GM19328 (cell line): ENCODE results near the gene ACBD4.

ENCODE experiments used
- ATAC-seq: cut with Tn5 transposase; IDR thresholded peaks from one replicate; pipeline ENCODE4 v1.9.1; 2021; ENCODE audit warnings: mild to moderate bottlenecking, moderate library complexity; ENCODE audit not compliant: unreplicated experiment

Gene ACBD4

DNA sequence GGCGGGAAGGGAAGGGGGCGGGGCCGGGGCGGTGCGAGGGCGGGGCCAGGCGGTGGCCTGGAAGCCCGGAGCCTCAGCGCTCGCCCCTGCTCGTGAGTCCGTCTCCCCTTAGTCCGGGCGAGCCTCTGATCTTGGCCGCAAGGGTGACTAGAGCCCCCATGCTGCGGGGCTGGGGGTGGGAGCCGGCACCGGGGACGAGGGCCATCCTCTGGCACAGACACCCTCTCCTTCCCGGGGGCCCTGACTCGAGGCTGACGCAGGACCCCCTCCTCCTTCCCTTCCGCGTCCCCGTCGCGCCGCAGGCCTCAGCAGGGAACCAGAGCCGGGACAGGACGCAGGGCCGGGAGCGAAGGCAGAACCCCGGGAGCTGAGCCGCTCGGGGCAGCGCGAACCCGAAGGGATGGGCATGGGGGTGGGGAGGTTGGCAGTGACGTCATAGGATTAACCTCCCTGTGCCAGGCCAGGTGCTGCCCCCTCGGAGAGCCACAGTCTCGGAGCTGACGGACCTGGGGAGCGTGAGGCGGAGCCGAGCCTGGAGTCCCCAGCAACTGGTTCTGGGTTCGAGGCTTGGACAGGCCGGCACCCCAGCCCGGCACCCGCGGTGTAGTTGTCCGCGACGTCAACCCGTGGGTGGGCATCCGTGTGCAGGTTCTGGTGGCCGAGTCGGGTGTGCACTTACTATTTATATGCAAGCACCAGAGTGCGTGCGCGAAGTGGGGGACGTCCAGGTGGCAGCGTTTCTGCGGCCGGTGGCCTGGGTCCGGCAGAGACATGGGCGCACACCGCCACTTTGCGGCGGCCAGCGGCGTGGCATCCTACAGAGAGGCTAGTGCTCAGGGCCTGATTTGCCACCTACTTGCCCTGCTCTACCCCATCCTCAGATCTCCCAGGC, 2.7 kb upstream of the ACBD4 start:
- ATAC-seq = no peak

DNA sequence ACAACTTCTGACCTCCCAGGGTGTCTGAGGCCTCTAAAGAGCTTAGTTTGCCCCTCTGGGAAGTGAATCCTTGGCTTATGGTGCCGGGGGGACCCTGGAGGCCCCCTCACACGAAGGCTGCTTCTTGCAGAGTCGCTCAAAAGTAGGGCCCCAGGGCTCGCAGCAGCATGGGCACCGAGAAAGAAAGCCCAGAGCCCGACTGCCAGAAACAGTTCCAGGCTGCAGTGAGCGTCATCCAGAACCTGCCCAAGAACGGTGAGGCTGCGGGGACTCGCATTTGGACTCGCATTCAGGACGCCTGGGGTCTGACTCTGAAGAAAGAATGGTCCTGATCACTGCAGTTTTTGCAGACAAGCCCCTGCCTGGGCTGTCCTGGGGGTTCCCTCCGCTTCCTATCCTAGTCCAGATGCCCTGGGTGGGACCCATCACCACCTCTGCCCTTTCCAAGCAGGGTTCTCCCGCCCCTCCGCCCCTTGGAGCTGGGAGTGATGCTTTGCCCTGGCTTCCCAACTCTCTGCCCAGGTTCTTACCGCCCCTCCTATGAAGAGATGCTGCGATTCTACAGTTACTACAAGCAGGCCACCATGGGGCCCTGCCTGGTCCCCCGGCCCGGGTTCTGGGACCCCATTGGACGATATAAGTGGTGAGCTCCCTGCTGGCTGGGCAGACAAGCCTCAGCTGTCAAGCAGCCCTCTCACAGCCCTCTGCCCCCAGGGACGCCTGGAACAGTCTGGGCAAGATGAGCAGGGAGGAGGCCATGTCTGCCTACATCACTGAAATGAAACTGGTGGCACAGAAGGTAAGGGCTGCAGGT, 698 bp downstream of the ACBD4 start:
- ATAC-seq = no peak

DNA sequence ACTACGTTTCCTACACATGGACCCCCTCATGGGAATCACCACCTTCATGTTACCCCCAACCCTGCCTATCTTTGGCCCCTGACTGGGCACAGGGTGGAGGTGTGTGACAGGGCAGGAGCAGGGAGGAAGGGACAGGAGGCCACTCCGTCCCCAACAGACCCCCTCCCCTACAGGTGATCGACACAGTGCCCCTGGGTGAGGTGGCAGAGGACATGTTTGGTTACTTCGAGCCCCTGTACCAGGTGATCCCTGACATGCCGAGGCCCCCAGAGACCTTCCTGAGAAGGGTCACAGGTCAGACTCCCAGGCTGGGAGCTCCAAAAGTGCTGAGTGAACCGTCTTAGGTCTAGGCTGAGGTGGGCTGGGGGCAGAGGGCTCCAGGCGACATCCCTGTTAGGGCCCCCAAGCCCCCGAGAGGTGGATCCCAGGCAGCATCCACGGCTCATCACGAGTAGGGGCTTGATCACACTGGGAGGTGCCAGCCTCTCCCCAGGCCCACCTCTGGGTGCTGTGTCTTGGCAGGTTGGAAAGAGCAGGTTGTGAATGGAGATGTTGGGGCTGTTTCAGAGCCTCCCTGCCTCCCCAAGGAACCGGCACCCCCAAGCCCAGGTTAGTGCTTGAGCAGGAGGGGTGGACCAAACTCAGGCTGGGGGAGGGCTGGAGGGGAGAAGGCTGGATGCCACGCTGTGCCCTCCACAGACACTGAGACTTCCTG, 1.5 kb downstream of the ACBD4 start:
- ATAC-seq = no peak

DNA sequence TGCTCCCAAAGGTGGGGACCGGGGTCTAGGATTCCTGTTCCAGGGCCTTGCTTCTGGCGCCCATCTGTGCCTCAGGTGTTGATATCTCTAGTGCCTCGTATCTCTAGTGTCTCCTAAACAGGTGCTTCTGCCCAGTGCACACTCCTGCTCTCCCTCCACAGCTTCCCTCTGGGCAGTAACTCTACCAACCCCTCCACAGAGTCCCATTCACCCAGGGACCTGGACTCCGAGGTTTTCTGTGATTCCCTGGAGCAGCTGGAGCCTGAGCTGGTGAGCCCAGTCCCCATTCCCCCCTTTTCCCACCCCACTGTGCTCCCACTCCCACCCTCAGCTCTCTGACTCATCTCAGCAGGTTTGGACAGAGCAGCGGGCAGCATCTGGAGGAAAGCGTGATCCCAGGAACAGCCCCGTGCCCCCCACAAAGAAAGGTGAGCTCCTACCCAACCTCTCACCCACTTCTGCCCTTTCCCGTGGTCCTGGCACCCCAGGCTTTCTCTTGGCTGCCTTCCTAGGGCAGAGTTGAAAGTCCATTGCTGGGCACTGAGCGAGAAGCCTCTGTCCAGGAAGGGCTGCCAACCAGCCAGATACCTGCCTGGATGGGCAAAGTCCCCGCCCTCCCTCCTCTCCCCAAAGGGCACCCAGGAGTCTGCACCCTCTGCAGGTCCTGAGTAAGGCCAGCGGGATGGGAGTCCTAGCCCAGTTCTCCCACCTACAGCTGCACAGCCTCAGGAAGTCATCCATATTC, 2.2 kb downstream of the ACBD4 start:
- no peak for ATAC-seq

DNA sequence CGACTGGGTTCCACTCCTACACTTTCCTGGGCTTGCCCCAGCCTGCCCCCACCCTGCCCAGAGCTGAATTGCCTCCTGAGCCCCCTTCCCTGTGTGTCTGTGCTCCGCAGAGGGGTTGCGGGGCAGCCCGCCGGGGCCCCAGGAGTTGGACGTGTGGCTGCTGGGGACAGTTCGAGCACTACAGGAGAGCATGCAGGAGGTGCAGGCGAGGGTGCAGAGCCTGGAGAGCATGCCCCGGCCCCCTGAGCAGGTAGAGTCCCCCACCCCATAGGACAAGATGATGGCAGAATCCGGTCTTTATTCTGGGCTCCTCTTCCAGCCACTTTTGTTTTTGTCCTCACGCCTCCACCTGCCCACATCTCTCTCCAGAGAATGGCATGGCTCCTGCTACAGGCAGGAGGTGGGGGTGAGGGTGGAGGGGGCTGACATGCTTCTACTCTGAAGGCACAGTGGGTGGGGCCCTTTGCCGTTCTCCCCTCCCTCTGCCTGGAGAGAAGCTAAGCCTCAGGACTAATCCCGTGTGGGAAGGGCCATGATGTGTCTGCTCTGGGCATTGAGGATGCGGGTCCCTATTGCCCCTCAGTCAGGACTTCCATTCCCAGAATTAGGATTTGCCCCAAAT, 3.5 kb downstream of the ACBD4 start:
- no peak for ATAC-seq

DNA sequence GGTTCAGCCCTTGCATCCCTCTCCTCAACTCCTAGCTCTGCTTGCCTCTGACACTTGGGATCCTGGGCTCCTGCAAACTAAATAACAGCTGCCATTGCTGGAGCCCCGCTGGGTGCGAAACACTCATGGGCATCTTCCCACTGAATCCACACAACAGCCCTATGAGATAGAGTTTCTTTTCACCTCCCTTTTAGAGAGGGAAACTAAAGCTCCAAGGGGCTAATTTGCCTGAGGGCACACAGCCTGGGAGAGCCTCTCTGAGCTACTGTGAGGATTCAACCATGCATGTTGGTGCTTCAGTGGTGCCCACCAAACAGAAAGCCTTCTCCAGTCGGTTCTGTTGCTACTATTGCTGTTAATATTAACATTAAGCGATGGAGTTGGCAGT, 4.0 kb downstream of the ACBD4 start:
- no peak for ATAC-seq

DNA sequence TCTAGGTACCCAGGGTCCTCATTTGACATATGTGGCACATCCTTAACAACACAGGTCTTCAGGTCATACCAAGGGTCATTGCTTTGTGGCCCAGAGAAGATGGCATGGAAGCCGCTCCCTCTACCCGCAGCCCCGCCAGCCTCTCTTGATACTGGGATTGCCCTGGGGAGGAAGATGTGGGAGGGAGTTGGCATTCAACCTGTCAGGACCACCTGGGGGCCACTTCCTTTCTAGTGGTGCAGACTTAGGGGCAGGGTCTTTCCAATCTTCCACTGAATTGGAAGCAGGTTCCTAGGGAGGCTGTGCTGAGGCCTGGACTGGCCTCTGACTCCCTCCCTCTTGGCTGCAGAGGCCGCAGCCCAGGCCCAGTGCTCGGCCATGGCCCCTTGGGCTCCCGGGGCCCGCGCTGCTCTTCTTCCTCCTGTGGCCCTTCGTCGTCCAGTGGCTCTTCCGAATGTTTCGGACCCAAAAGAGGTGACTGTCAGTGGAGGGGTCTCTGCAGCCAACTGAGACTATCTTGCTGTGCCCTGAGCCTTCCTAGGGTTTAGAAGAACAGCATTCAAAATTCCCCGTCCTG, 7.7 kb downstream of the ACBD4 start:
- ATAC-seq = no peak

DNA sequence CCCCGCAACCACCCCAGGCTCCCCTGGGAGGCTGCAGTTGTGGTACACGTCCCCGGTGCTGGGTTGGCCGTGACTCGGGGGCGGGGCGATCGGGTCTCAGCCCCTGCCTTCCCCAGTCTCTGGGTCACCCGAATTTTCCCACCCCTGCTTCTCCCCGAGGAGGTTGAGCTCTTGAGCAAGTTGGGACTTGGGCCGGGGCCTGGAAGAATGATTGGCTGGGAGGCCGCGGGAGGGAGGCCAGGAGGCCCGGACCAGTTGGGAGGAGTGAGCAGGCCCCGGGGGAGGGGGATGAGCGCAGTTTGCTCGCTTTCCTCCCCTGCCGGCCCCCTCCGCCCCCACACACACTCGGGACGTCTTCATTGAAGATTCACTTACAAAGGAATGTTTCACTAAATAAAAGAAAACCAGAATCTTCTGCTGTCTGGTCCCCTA, 8.3 kb downstream of the ACBD4 start:
- ATAC-seq = no peak

DNA sequence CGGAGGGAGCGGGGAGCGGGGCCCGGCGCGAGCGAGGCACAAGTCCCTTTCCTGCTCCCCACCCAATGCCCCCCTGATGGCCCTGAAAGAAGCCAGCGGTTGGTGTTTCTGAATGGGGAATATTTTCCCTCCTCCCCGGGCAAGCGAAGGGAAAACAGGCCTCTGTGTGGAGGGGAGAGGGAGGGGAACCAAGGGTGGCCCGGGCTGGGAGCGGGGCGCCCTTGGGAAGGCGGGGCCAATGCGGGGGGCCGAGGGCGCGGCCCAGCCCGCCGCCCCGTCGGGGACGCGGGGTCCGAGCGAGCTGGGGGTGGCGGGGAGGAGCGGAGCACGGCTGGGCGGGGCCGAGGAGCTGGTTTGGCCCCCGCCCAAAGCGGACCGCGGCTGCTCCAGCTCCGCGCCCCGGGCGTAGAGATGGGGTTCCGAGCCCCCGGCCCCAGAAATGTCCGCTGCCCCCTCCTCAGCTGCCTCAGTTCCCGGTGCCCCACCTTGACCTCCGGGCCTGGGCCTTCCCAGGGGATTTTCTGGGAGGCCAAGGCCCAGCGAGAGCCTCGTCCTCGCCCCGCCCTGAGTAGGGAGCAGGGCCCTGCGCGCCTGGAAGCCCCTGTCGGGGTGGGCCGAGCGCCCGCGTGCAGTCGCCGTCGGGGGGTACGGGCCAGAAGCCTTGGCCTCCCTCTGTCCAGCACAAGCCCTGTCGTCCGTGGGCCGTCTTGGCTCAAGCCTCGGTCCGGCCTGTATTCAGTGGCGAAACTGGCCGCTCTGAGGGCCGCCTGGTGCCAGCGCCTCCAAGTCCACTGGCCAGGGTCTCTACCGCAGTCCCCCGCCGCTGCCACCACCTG, 8.9 kb downstream of the ACBD4 start:
- ATAC-seq = no peak

DNA sequence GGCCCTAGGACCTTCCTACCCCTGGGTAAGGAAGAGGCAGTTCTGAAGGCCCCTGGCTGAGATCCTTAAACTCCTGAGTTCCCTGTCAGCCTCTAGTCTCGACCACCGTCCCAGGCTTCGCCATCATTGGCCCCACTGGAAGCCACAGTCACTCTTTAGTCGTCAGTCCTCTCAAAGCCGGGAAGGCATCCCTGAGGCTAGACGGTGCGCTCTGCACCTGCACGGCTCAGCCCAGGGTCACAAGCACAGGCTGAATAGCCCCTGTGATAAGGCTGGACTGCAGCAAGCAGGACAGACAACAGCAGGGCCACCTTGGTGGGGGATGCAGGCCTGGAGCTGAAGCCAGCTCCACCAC, 9.5 kb downstream of the ACBD4 start:
- ATAC-seq = no peak

DNA sequence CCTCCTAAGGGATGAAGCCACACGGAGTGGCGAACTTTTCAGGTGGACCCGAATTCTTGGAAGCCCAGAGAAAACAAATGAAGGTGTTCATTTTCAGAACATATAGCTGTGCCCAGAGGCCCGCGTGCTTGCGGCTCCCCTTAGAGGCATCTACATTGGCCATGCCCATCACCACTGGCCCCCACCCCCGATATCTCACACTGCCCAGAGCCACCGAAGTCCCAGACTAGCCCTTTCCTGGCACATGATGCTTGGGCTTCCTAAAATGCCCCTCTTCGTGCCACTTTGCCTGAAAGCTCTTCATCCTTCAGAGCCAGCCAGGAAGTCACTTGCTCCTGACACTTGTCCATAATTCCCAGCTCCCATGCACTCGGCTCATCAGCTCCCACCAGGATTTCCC, 10.7 kb downstream of the ACBD4 start:
- ATAC-seq = no peak

DNA sequence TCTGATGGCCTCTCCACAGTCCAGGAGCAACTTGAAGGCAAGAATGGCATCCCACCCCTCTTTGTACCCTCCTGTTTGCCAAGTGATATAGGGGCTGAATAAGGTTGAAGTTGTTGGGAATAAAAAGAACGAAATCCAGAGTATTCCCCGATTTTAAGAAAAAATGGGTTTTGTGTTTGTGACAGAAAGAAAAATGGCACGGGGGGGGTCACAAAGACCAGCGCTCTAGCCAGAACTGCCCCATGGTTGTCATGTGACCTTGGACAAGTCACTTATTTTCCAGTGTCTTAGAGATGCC, 11.1 kb downstream of the ACBD4 start:
- no peak for ATAC-seq

DNA sequence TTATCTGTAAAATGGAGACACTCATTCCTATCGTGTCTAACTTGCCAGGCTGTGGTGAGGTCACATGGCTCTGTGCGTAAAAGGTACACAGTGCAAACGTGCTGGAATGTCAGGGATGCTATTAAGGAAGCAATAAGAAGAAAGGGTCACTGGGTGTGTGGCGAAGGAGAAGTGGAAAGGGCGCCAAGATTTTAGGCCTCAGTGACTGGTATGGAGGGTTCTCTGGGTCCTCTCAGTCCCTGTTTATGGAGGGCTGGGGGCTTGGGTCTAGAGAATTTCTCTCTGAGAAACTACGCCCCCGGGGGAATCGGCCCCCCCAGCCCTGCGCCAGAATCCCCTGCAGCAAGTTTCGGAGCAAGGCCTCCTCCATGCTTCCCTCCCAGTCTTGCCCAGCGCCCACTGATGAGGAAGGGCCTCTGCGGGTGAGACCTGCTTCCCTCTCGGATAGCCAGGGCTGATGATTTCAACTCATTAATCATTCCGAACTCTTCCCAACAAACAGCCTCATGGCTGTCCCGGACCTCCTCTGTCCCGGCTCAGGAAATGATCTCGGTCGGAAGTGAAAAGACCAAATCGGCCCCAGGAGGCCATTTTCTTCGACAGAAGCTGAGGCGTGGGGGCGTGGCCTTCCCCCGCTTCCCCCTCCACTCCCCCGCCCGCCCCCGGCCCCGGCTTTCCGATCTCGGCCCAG, 11.5 kb downstream of the ACBD4 start:
- ATAC-seq = no peak

DNA sequence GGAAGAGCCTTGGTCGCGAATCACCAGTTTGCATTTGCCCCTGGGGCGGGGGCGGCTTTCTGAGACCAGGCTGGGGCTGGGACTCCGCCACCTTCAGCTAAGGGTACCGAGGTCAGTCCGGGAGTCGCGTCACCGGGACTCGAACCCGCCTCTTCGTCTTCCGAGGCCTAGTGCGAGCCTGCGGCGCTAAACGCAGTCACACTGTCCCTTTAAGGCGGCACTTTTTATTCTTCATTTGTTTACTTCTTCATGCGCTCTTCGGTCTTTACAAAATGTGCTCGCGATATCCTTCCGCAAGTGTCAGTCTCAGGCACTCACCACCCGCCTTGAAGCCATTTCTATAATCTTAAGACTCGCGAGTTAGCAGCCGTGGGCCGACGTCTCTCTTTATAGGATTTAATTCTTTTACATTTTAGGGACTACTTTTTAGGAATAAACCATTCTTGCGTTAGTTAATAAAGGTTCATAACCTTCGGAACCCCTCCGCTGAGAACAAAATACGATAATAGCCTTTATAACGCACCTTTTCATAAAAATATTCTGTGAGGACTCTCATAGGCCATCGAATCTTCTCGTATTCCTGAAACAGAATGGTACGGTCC, 12.2 kb downstream of the ACBD4 start:
- ATAC-seq = no peak

DNA sequence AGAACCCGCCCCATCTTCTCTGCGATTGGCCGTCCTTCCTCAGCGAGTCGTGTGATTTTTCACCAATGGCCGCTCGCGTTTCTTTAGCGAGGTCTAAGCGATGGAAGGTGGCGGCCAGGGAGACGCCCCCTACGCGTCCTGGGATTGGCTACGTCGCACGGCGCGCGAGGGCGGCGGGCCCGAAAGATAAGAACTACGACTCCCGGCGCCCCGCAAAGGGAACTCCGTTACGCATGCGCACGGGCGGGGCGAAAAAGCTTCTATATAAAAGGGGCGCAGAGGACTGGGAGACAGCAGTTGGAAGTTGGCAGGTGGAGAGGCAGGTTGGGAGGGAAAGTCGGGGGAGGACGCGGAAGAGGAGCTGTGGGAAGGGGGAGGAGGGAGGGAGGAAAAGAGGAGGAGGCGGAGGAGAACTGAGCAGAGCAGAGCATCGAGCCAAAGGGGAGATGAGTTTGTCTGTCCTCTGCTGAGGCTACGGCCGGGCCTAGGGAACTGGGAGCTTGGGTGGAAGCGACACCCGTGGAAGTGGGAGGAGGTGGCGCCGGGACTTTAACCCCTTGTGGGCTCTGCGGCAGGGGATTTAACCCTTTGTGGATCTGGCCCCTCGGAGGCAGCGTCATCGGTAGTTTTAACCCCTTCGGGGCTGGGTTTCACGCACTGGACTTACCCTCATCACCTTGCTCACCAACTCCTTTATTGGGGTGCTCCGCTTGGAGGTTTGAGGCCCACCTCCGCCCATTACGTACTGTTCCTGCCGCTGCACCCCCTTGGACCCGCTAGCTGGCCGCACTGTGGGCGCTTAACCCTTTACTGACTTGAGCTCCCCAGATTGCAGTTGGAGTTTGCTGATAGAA, 12.9 kb downstream of the ACBD4 start, which contains the start of gene HEXIM1:
TSS of gene HEXIM1 (plus strand) at position 293 of the 854 bp plus-strand sequence. CDS start 716 bp downstream, outside the sequence.
- ATAC-seq = peak; percentile 70

DNA sequence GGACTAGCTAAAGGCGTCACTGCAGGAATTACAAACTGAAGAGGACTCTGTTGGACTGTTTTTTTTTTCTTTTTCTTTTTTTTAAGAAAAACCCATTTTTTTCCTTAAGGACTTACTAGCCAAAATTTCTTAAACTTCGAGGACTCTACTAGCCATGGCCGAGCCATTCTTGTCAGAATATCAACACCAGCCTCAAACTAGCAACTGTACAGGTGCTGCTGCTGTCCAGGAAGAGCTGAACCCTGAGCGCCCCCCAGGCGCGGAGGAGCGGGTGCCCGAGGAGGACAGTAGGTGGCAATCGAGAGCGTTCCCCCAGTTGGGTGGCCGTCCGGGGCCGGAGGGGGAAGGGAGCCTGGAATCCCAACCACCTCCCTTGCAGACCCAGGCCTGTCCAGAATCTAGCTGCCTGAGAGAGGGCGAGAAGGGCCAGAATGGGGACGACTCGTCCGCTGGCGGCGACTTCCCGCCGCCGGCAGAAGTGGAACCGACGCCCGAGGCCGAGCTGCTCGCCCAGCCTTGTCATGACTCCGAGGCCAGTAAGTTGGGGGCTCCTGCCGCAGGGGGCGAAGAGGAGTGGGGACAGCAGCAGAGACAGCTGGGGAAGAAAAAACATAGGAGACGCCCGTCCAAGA, 13.7 kb downstream of the ACBD4 start:
- ATAC-seq = no peak
